Left ventricle myocardium inferior (tissue), 1 donor: ENCODE results near the gene FARS2. TPM values are rescaled to one million over a fixed set of nuclear protein-coding genes. Genes with fewer than 3 reads are reported as not detected.

Experiments
- DNase-seq: peaks from one replicate; pipeline ENCODE4 v3.0.0-alpha.2; 2020
- H3K27ac ChIP-seq: fragments of 200-600 bp; replicated peaks from 2 replicates; pipeline ENCODE4 v1.8.0; 2021
- H3K27me3 ChIP-seq: fragments of 200-600 bp; 2 replicates; pipeline ENCODE4 v1.8.0; 2021; ENCODE audit warnings: low read depth
- H3K36me3 ChIP-seq: fragments of 200-600 bp; 2 replicates; pipeline ENCODE4 v1.8.0; 2021
- H3K4me1 ChIP-seq: fragments of 200-600 bp; 2 replicates; pipeline ENCODE4 v1.8.0; 2021
- H3K4me3 ChIP-seq: fragments of 200-600 bp; 2 replicates; pipeline ENCODE4 v1.8.0; 2021; ENCODE audit warnings: mild to moderate bottlenecking, moderate library complexity
- H3K9me3 ChIP-seq: fragments of 200-600 bp; replicated peaks from 2 replicates; pipeline ENCODE4 v1.8.0; 2021
- CTCF ChIP-seq: fragments of 200-600 bp; IDR thresholded peaks from 2 replicates; pipeline ENCODE4 v1.8.0; 2021; ENCODE audit warnings: antibody characterized with exemption, mild to moderate bottlenecking, borderline replicate concordance
- intact Hi-C: fragments of 100-400 bp; cut with micrococcal nuclease; formaldehyde crosslinking; loops from one replicate; pipeline ENCODE4 v1.11.0; 2022
- total RNA-seq: library from RNA; stranded (reverse); fragmentation: NEBNext Ultra II Directional; extraction: Animal tissue kit (Norgen Biotek cat#: 25700); gene quantifications from one replicate; pipeline ENCODE4 v1.2.1, GENCODE V29; 2021
- donor health status: DM: no; HTN: yes; CAD: no; lungs with severe emphysema.

FARS2 gene
- total RNA-seq, 1 donor from 2014 or later: 16.7 TPM

GRCh38 chr6:5217356-5217755, 44.0 kb upstream of the FARS2 start:
- Histone ChIP-seq H3K27ac (no peak overlapping the region), H3K4me1 (peaks cover 36% of the 10 kb centered on the region), H3K27me3 (no peaks in the 10 kb centered on the region), H3K36me3 (no peaks in the 10 kb centered on the region), H3K4me3 (no peak overlapping the region), H3K9me3 (no peaks in the 10 kb centered on the region)
- intact Hi-C loops: no loop called here
- no peak for DNase-seq
- no peak for TF ChIP-seq CTCF

- no peak for DNase-seq
These were observed 42.2 kb upstream of the FARS2 start for GRCh38 chr6:5219011-5219691.

GRCh38 chr6:5220443-5220842, 40.9 kb upstream of the FARS2 start:
- H3K36me3 ChIP-seq: no peaks in the 10 kb centered on the region
- no peaks in the 10 kb centered on the region for H3K9me3 ChIP-seq
- intact Hi-C loops: no loop called here
- no peak overlapping the region for H3K27ac ChIP-seq
- H3K4me3 ChIP-seq: no peak overlapping the region
- peaks cover 13% of the 10 kb centered on the region for H3K4me1 ChIP-seq
- H3K27me3 ChIP-seq: no peaks in the 10 kb centered on the region
- no peak for TF ChIP-seq CTCF
- no peak for DNase-seq

More at GRCh38 chr6:5219011-5219691, 42.2 kb upstream of the FARS2 start:
- peaks cover 23% of the 10 kb centered on the region for H3K4me1 ChIP-seq
- H3K9me3 ChIP-seq: no peaks in the 10 kb centered on the region
- no peak for TF ChIP-seq CTCF
- H3K27ac ChIP-seq: no peak overlapping the region
- no peak overlapping the region for H3K4me3 ChIP-seq
- intact Hi-C loops: no loop called here
- no peaks in the 10 kb centered on the region for H3K36me3 ChIP-seq
- no peaks in the 10 kb centered on the region for H3K27me3 ChIP-seq

- H3K4me1 ChIP-seq: peaks cover 17% of the 10 kb centered on the region
- no peaks in the 10 kb centered on the region for H3K36me3 ChIP-seq
- peak overlapping the region; percentile 10 for H3K27ac ChIP-seq
- no peak for TF ChIP-seq CTCF
- intact Hi-C loops: no loop called here
- no peaks in the 10 kb centered on the region for H3K27me3 ChIP-seq
- no peaks in the 10 kb centered on the region for H3K9me3 ChIP-seq
- H3K4me3 ChIP-seq: no peak overlapping the region
- no peak for DNase-seq
These were observed 38.0 kb upstream of the FARS2 start for GRCh38 chr6:5223309-5223708.

- no peak for DNase-seq
- H3K4me3 ChIP-seq: no peak overlapping the region
- H3K9me3 ChIP-seq: no peaks in the 10 kb centered on the region
- intact Hi-C loops: no loop called here
- H3K27ac ChIP-seq: no peak overlapping the region
- no peaks in the 10 kb centered on the region for H3K27me3 ChIP-seq
- TF ChIP-seq CTCF: no peak
- H3K36me3 ChIP-seq: no peaks in the 10 kb centered on the region
- peaks cover 18% of the 10 kb centered on the region for H3K4me1 ChIP-seq
These were observed 32.0 kb upstream of the FARS2 start for GRCh38 chr6:5229356-5229755.
